MM.1S (cell line): ENCODE data around the gene RNU1-1.
"Not testable (repeated sequence)": the region's sequence is repeated elsewhere in the genome, so short reads cannot be mapped to it uniquely, and the experiment has no call there.

Source experiments
- CTCF ChIP-seq: fragments of 300-600 bp; sonication (generic); IDR thresholded peaks from 2 replicates; pipeline ENCODE4 v1.5.1; 2016; ENCODE audit warnings: antibody characterized with exemption, low read length, mixed read lengths
- EZH2 ChIP-seq: fragments of 300-600 bp; sonication (generic); optimal IDR thresholded peaks from 2 replicates; pipeline ENCODE3; 2017; ENCODE audit warnings: low read depth, mild to moderate bottlenecking, antibody characterized with exemption, low read length, mixed read lengths
- EZH2phosphoT487 ChIP-seq: fragments of 300-600 bp; sonication (generic); IDR thresholded peaks from 2 replicates; pipeline ENCODE4 v1.6.1; 2018; ENCODE audit warnings: antibody characterized with exemption, low read length

GRCh38 chr1:16528338-16528737 lies 14.3 kb upstream of the RNU1-1 start:
- TF ChIP-seq CTCF, EZH2, EZH2phosphoT487: not testable (repeated sequence)
